Endothelial cell of umbilical vein (primary cell): ENCODE results near the gene CTBP2. TPM values are rescaled to one million over a fixed set of nuclear protein-coding genes. Genes with fewer than 3 reads are reported as not detected.

Source experiments
- BruUV-seq: library from RNA; stranded (reverse); fragments of 400-500 nt; replicated peaks from 2 replicates; lab custom pipeline; 2021; lab: Mats Ljungman, UMichigan
- CTCF ChIA-PET: fragments of 300-600, 350-600 bp; sonication (Branson Sonifier 250); formaldehyde crosslinking; loops from one replicate; lab custom pipeline; 2021; ENCODE audit warnings: antibody characterized with exemption, inconsistent platforms; lab: Charles Lee
- POLR2A ChIA-PET: fragments of 300-600, 350-600 bp; sonication (Branson Sonifier 250); formaldehyde crosslinking; loops from one replicate; lab custom pipeline; 2021; ENCODE audit warnings: antibody characterized with exemption, inconsistent platforms; lab: Charles Lee
- DNase-seq: peaks from one replicate; pipeline ENCODE4 v3.0.0-alpha.2; 2011; ENCODE audit warnings: low read depth, low spot score
- FAIRE-seq: peaks from 2 replicates; lab custom pipeline; 2011; peaks lifted over from hg19 to GRCh38; lab: Jason Lieb, UNC
- H2AFZ ChIP-seq: 2 replicates; pipeline ENCODE4 v1.6.0; 2012; ENCODE audit warnings: low read depth, low read length, control low read depth, inconsistent platforms
- H3K27ac ChIP-seq: 2 replicates; pipeline ENCODE4 v1.5.1; 2011; ENCODE audit warnings: low read depth, mild to moderate bottlenecking, control low read depth, low read length, moderate library complexity; ENCODE audit not compliant: insufficient read depth
- H3K27me3 ChIP-seq, 2 experiments: 2 replicates each; pipeline versions ENCODE4 v1.6.0 to v1.6.1; 2011; ENCODE audit warnings: low read length in 2 of 2, mixed read lengths in 1 of 2; ENCODE audit not compliant: control insufficient read depth in 2 of 2, insufficient read depth in 2 of 2
- H3K36me3 ChIP-seq, 2 experiments: 2 replicates in 1 of 2; 3 replicates in 1 of 2; pipeline ENCODE4 v1.5.1; 2011; ENCODE audit warnings: low read length in 2 of 2, mild to moderate bottlenecking in 1 of 2, moderate library complexity in 1 of 2; ENCODE audit not compliant: control insufficient read depth in 2 of 2, insufficient read depth in 2 of 2; ENCODE audit errors: extremely low read depth in 1 of 2
- H3K4me1 ChIP-seq: 3 replicates; pipeline ENCODE4 v1.5.1; 2011; ENCODE audit warnings: mild to moderate bottlenecking, low read length; ENCODE audit not compliant: control insufficient read depth, insufficient read depth; ENCODE audit errors: extremely low read depth
- H3K4me2 ChIP-seq: 2 replicates; pipeline ENCODE4 v1.6.1; 2011; ENCODE audit warnings: low read length, control low read depth, mixed read lengths; ENCODE audit not compliant: insufficient read depth
- H3K4me3 ChIP-seq, 3 experiments: fragments of 200-600 bp in 1 of 3; sonication (generic), shearing (Covaris generic) in 1 of 3; replicated peaks in 1 of 3; 2 replicates each; pipeline ENCODE4 v1.5.1; 2011 to 2016; ENCODE audit warnings: control low read depth in 3 of 3, low read length in 3 of 3, mild to moderate bottlenecking in 2 of 3, inconsistent platforms in 1 of 3, low read depth in 1 of 3, moderate library complexity in 1 of 3; ENCODE audit not compliant: insufficient read depth in 1 of 3
- H3K79me2 ChIP-seq: 2 replicates; pipeline ENCODE4 v1.6.0; 2012; ENCODE audit warnings: low read length, inconsistent platforms; ENCODE audit not compliant: control insufficient read depth, insufficient read depth
- H3K9ac ChIP-seq: replicated peaks from 2 replicates; pipeline ENCODE3; 2011; ENCODE audit warnings: low read length, control low read depth; ENCODE audit not compliant: insufficient read depth; ENCODE audit errors: extremely low read depth
- H3K9me1 ChIP-seq: replicated peaks from 3 replicates; pipeline ENCODE4 v1.6.0; 2011; ENCODE audit warnings: mild to moderate bottlenecking, low read length; ENCODE audit not compliant: control insufficient read depth, insufficient read depth; ENCODE audit errors: extremely low read depth
- H3K9me3 ChIP-seq: replicated peaks from 2 replicates; pipeline ENCODE4 v1.5.1; 2012; ENCODE audit warnings: low read length, inconsistent platforms; ENCODE audit not compliant: control insufficient read depth, insufficient read depth
- H4K20me1 ChIP-seq: replicated peaks from 2 replicates; pipeline ENCODE3; 2011; ENCODE audit warnings: mild to moderate bottlenecking, low read length; ENCODE audit not compliant: control insufficient read depth, insufficient read depth; ENCODE audit errors: extremely low read depth
- EZH2 ChIP-seq: IDR thresholded peaks from 2 replicates; pipeline ENCODE4 v1.6.1; 2012; ENCODE audit warnings: borderline replicate concordance, low read depth, mild to moderate bottlenecking, moderate library complexity, low read length, inconsistent platforms; ENCODE audit not compliant: severe bottlenecking
- FOS ChIP-seq: IDR thresholded peaks from 2 replicates; pipeline ENCODE4 v1.6.1; 2011; ENCODE audit warnings: mild to moderate bottlenecking, low read length, moderate library complexity, borderline replicate concordance; ENCODE audit not compliant: insufficient read depth
- GATA2 ChIP-seq: IDR thresholded peaks from 2 replicates; pipeline ENCODE4 v1.7.0; 2011; ENCODE audit warnings: low read depth, mild to moderate bottlenecking, moderate library complexity, mixed read lengths, low read length; ENCODE audit not compliant: insufficient read length, insufficient read depth
- JUN ChIP-seq: IDR thresholded peaks from 2 replicates; pipeline ENCODE4 v1.6.1; 2011; ENCODE audit warnings: borderline replicate concordance, low read depth; ENCODE audit not compliant: insufficient read length, insufficient read depth
- MYC ChIP-seq: IDR thresholded peaks from one replicate; pipeline ENCODE4 v1.6.1; 2011; ENCODE audit warnings: mild to moderate bottlenecking, low read depth, low read length
- POLR2A ChIP-seq: IDR thresholded peaks from 2 replicates; pipeline ENCODE4 v1.6.1; 2012; ENCODE audit warnings: low read depth, mild to moderate bottlenecking, control low read depth, low read length
- POLR2AphosphoS5 ChIP-seq: IDR thresholded peaks from 2 replicates; pipeline ENCODE4 v1.6.1; 2012; ENCODE audit warnings: low read depth, mild to moderate bottlenecking, control low read depth, low read length, moderate library complexity; ENCODE audit not compliant: insufficient read depth
- dilution Hi-C: fragments of 300-500 bp; cut with MboI; formaldehyde crosslinking; loops from one replicate; pipeline ENCODE4 v1.15.0; 2019; ENCODE audit warnings: low sequenced_read_pairs; ENCODE audit not compliant: extremely low pct_ligation_motif_present
- intact Hi-C: fragments of 100-400 bp; cut with micrococcal nuclease; formaldehyde crosslinking; loops from one replicate; pipeline ENCODE4 v1.10.0; 2022
- polyA plus RNA-seq, 4 experiments: library from polyadenylated mRNA; depleted of rRNA in 3 of 4; stranded (reverse) in 3 of 4; unstranded in 1 of 4; fragments of >200 nt; gene quantifications; 2 replicates each; pipeline versions ENCODE4 v1.2.1 to v1.2.3, GENCODE V29; 2011 to 2012; ENCODE audit warnings: missing spikeins in 1 of 4
- total RNA-seq: library from RNA; stranded (reverse); gene quantifications from 2 replicates; pipeline ENCODE4 v1.2.3, GENCODE V29; 2021
- TF ChIP-seq, protein P1 (sequence below), 2 donors: IDR thresholded peaks; 1 replicate in 1 of 2; 2 replicates in 1 of 2; pipeline ENCODE4 v1.5.1; 2011; ENCODE audit warnings: low read length in 2 of 2, mild to moderate bottlenecking in 2 of 2, moderate library complexity in 2 of 2, control low read depth in 1 of 2, inconsistent platforms in 1 of 2, low read depth in 1 of 2; ENCODE audit not compliant: insufficient read depth in 1 of 2; ENCODE audit errors: extremely low read depth in 1 of 2
- TF ChIP-seq, protein P2 (sequence below): IDR thresholded peaks from 2 replicates; pipeline ENCODE4 v1.6.1; 2011; ENCODE audit not compliant: insufficient read depth, insufficient read length

Gene CTBP2
- total and polyA plus RNA-seq, 2 donors (not counting 3 experiments of a cell fraction or from before 2014, with no cell fraction given) = 118 to 128 TPM

DNA sequence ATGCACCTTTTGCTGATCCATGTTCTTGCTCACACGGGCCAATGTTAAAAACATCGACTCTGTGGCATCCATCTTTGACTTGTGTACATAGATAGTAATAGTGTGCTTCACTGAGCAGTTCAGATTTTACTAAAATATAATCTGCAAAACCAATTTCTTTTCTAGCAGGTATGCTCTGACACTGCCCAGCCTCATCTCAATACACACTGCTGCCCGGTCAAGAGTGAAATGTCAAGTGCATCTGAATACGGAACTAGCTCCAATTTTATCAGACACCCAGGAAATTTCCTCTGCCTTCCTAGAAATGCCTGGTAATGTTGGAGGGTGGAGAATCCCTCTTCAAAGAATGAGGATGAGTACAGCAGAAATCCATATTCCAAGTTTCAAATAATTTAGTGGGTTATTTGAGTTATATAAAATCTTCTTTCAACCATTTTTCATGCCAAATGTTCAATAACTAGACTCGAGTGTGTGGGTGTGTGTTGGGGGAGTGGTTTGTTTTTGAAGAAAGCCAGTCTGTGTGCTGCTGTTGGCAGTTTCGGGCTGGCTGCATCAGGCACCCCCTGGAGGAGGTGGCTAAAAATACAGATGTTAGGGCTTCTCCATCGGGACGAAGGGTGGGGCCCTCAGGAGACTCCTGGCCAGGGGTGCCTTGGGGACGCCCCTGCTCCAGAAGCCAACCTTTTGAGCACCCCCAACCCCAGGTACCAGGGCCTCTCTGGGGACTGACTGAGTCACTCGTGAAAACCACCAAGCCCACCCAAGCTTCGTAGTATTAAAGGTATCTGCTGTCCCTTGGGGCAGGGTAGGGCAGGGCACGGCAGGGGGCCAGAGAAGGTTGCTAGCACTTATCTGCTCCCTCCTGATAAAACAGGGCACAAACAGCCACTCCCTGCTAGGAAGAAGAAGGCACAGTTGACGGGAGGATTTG is 15.4 kb downstream of the CTBP2 start:
- H3K27me3 ChIP-seq = no peaks in the 10 kb centered on the region
- DNase-seq (no peak), FAIRE-seq (peak; percentile 72)
- no TSS peak for BruUV-seq
- H3K36me3 ChIP-seq = peaks cover 0 to 12% of the 10 kb centered on the region in 2 experiments
- POLR2A ChIA-PET = no interaction called here
- H3K27ac ChIP-seq = no peak overlapping the region
- H3K9ac ChIP-seq = no peak overlapping the region
- dilution Hi-C loops = no loop called here
- no peaks in the 10 kb centered on the region for H3K9me1 ChIP-seq
- TF ChIP-seq, protein P1, sequence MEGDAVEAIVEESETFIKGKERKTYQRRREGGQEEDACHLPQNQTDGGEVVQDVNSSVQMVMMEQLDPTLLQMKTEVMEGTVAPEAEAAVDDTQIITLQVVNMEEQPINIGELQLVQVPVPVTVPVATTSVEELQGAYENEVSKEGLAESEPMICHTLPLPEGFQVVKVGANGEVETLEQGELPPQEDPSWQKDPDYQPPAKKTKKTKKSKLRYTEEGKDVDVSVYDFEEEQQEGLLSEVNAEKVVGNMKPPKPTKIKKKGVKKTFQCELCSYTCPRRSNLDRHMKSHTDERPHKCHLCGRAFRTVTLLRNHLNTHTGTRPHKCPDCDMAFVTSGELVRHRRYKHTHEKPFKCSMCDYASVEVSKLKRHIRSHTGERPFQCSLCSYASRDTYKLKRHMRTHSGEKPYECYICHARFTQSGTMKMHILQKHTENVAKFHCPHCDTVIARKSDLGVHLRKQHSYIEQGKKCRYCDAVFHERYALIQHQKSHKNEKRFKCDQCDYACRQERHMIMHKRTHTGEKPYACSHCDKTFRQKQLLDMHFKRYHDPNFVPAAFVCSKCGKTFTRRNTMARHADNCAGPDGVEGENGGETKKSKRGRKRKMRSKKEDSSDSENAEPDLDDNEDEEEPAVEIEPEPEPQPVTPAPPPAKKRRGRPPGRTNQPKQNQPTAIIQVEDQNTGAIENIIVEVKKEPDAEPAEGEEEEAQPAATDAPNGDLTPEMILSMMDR (IDR thresholded peaks at IDR 0.05; ENCODE audit: extremely low read depth in 1 of 2, insufficient read depth in 1 of 2, low read depth in 1 of 2, low read length in 2 of 2) = peak; percentile 25 to 44
- TF ChIP-seq, protein P2, sequence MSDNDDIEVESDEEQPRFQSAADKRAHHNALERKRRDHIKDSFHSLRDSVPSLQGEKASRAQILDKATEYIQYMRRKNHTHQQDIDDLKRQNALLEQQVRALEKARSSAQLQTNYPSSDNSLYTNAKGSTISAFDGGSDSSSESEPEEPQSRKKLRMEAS = no peak
- no peak overlapping the region for H2AFZ ChIP-seq
- intact Hi-C loops = loop anchor here (1.0 kb wide), 1 partner anchor 97 kb away; no protein-coding TSS in a partner anchor
- H3K9me3 ChIP-seq = no peaks in the 10 kb centered on the region
- H3K4me3 ChIP-seq = no peak overlapping the region
- H3K4me1 ChIP-seq = peaks cover 11% of the 10 kb centered on the region
- CTCF ChIA-PET = interaction anchor here (0.9 to 1.8 kb wide), 4 partner anchors 62 to 97 kb away, joined by 4 to 5 read pairs (median 4); no protein-coding TSS in a partner anchor
- peaks cover 4% of the 10 kb centered on the region for H4K20me1 ChIP-seq
- H3K79me2 ChIP-seq = peaks cover 100% of the 10 kb centered on the region
- no peak overlapping the region for H3K4me2 ChIP-seq

DNA sequence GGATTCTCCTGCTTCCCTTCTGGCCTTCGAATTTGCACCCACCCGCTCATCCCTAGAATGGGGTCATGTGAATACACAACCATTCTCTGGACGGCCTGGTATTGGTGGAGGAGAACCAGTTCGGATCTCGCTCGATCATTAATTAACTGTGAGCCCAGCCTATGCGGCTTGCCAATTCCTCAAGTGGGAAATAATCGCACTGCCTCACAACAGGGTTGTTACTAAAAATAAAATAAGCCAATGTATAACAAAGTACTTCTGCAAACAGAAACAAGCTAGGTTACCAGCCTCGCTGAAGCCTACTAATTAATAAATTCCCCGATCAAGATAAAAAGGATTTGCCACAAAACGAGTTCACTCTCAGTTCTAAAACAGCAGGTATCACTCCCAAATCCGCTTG is 16.2 kb downstream of the CTBP2 start:
- H3K4me1 ChIP-seq = peaks cover 5% of the 10 kb centered on the region
- H3K9me1 ChIP-seq = no peaks in the 10 kb centered on the region
- TF ChIP-seq MYC = no peak
- no peak for TF ChIP-seq JUN
- TF ChIP-seq FOS = no peak
- no peak for TF ChIP-seq GATA2
- TF ChIP-seq, protein P1 (IDR thresholded peaks at IDR 0.05; ENCODE audit: extremely low read depth in 1 of 2, insufficient read depth in 1 of 2, low read depth in 1 of 2, low read length in 2 of 2) = no peak
- TF ChIP-seq, protein P2 = no peak
- TF ChIP-seq EZH2 = no peak
- TF ChIP-seq POLR2AphosphoS5 = no peak
- TF ChIP-seq POLR2A = no peak
- ChIA-PET CTCF (interaction anchor here (1.3 to 1.8 kb wide), 3 partner anchors 61 to 96 kb away, joined by 4 to 5 read pairs (median 4); no protein-coding TSS in a partner anchor), POLR2A (no interaction called here)
- no peak overlapping the region for H3K9ac ChIP-seq
- H3K27me3 ChIP-seq = no peaks in the 10 kb centered on the region
- dilution Hi-C loops (no loop called here), intact Hi-C loops (no loop called here)
- no peak overlapping the region for H3K4me3 ChIP-seq
- H3K36me3 ChIP-seq = peaks cover 0 to 12% of the 10 kb centered on the region in 2 experiments
- H3K79me2 ChIP-seq = peaks cover 100% of the 10 kb centered on the region
- no peak overlapping the region for H3K27ac ChIP-seq
- no TSS peak for BruUV-seq
- H3K4me2 ChIP-seq = no peak overlapping the region
- no peak overlapping the region for H2AFZ ChIP-seq
- DNase-seq (no peak), FAIRE-seq (no peak)
- H4K20me1 ChIP-seq = peaks cover 4% of the 10 kb centered on the region
- no peaks in the 10 kb centered on the region for H3K9me3 ChIP-seq
